Daoy (cell line): Measurements from ENCODE around the gene CCL22. TPM values are rescaled to one million over a fixed set of nuclear protein-coding genes. Genes with fewer than 3 reads are reported as not detected.
A peak's percentile ranks its signal among the peaks of the same experiment; 100 is the strongest.
"Not testable (repeated sequence)": the region's sequence is repeated elsewhere in the genome, so short reads cannot be mapped to it uniquely, and the experiment has no call there.

Experiments
- DNase-seq: peaks from one replicate; pipeline ENCODE4 v3.0.0-alpha.2; 2015; ENCODE audit warnings: low read depth
- total RNA-seq: library from RNA; depleted of rRNA; stranded (reverse); fragments of >200 nt; shearing (Covaris generic); gene quantifications from 2 replicates; pipeline ENCODE4 v1.2.3, GENCODE V29; 2014; rRNA removed

The CCL22 gene
- total RNA-seq, 1 experiment from 2014 or later, result not detected

DNA sequence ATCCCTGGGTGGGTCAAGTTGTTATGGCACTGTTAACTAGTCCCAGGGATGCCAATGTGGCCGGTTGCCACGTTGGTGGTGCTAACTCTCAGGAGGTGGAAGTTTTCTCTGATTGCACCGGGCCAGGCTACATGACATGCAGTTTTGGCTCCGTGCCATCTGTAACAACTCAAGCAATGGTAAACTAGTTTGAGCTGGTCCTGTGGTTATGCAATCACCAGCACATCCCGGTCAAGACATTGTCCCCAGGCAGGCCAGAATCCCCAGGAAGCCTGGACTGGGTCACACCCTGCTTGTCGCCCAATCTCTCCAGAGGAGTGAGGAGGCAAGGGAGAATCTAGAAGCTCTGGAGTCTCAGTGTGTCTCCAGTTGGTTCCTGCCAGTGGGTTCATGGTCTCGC is 35.9 kb downstream of the CCL22 start:
- DNase-seq, result no peak

DNA sequence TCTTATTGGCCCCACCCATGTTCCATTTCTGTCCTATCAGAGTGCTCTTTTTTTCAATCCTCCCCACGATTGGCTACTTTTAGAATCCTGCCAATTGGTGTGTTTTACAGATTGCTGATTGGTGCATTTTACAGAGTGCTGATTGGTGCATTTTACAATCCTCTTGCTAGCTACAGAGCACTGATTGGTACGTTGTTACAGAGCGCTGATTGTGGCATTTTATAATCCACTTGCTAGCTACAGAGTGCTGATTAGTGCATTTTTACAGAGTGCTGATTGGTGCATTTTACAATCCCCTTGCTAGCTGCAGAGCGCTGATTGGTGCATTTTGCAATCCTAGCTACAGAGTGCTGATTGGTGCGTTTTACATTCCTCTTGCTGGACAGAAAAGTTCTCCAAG is 36.4 kb downstream of the CCL22 start:
- DNase-seq, result no peak

GRCh38 chr16:57396786-57397185 is 38.2 kb downstream of the CCL22 start:
- DNase-seq, result no peak

GRCh38 chr16:57397493-57397892 is 38.9 kb downstream of the CCL22 start:
- not testable (repeated sequence) for DNase-seq

GRCh38 chr16:57401943-57402640 is 43.5 kb downstream of the CCL22 start:
- DNase-seq, result no peak

DNA sequence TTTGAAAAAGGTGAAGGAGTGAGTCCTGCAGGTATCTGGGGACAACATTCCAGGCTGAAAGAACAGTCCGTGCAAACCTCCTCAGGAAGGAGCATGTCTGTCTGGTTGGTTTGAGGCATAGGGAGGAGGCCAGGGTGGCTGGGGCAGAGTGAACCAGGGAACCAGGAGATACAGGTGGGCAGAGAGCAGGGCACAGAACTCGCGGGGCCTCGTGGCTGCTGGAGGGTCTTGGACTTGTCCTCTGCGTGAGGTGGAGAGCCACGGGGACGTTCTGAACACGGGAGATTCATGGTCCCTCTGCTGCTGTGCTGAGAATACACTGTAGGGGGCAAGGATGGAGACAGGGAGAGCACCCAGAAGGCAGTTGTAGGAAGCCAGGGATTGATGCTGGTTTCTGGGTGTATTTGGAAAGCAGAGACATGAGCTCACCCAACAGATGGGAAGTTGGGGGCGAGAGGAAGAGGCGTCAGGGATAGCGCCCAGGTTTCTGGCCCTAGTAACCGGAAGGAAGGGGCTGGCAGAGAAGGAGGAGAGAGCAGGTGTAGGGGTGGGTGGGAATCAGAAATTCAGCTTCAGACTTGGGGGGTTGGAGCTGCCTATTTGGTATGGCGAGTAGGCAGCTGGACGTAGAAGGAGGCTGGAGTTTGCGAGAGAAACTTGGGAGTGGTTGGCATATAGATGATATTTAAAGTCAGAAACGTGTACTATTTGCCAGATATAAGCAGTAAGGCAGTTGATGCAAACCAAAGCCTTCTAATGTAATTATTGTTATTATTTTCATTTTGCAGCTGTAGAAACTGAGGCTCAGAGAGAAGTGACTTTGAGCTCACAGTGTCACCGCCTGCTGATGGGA is 45.6 kb downstream of the CCL22 start, which contains the start of gene CCL17:
Gene CCL17, plus strand, starts transcription at position 803 of the 853 bp plus-strand sequence. CDS start 9,166 bp downstream, outside the sequence.
- DNase-seq, result no peak

DNA sequence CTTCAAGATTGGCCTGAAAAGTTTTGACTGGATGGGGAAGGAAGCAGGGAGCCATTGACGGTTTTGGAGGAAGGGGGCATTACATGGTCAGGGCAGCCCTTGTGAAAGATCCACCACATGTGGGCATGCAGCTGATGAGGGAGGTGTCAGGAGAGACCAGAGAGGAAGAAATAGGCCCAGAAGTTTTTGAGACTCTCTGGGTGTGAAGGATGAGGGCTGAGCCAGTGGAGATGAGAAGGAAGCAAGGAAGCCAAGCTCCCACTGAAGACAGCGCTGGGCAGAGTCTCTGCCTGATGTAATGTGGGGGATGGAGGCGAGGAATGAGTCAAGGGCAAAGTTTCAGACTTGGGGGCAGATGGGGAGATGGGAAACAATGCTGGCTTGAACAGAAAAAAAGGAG is 46.5 kb downstream of the CCL22 start:
- DNase-seq, result no peak

DNA sequence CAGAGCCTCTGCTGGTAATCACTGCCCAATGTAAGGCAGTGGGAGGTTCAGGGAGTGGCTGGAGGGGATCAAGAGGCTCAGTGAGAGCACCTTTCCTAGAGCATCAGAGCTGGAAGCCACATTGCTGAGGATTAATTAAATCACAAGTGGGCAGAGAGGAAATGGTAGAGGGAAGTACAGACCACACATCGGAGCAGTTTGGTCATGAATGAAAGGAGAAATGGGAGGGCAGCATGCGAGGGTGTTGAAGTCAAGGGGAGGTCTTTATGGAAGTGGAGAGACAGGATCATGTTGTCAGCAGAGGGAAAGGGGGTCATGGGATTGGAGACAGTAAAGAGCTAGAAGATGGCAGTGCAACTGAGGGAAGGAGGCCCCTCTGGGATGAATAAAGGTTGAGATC is 48.3 kb downstream of the CCL22 start:
- no peak for DNase-seq

- DNase-seq, result no peak
These were observed 49.2 kb downstream of the CCL22 start for GRCh38 chr16:57407521-57408353.

GRCh38 chr16:57409065-57409464 is 50.5 kb downstream of the CCL22 start:
- no peak for DNase-seq

DNA sequence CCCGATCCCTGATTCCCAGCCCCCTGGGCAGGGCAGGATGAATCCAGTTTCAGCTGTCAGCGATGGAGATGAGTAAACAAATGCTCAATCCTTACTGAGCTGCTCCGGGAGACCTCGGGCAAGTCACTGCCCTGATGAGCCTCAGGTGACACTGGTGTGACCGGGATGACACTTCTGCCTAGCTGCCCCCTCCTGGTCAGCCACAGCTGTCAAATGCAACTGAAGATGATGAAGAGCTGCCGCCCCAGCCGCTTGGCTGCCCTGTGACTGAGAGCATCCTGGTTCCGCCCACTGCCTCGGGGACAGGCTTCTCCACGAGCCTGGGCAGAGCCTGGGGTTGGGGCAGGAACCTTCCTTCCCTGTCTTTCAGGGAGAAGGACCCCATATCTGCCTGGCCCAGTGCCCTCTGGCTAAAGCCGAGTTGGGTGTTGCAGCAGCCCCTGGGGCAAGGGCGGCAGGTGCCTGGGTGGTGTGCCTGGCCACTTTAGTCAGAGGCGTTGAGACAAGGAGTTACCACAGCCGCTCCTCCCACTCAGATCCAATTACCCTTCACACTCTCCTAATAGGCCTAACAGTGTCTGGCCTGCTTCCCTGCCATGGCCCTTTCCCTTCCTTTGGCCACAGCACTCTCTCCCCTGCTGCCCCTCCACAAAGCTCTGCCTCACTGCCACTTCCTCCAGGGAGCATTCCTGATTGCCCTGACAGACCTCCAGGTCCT is 51.4 kb downstream of the CCL22 start:
- DNase-seq, result peak; percentile 29

DNA sequence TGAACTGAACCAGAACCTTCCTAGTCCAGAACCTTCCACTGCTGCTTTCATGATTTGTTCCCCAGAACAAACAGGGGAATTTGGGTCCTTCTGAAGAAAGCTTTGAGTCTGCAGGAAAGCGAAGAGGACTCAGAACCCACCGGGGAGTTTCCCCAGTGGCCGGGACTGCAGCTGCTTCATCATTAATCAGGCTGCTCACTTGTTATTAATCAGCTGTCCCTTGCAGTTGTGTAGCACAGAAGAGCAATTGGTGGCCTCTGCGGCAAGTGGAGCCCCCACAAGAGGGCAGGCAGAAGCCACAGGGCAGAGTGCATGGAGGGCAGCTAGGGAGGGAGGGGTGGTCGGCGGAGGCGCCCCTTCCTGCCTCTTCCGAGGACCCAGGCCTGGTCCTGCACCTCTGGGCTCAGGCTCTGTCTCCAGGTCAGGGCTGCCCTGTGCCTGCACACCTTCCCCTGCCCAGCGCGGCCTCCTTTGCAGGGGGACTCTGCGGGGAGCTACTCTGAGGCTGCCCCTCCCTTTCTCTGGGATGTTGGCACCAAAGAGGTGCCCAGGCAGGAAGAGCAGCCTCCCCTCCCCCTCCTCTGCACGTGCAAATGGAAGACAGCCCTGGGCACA is 52.9 kb downstream of the CCL22 start:
- DNase-seq, result no peak

- no peak for DNase-seq
These were observed 54.0 kb downstream of the CCL22 start for GRCh38 chr16:57412584-57412983.

DNA sequence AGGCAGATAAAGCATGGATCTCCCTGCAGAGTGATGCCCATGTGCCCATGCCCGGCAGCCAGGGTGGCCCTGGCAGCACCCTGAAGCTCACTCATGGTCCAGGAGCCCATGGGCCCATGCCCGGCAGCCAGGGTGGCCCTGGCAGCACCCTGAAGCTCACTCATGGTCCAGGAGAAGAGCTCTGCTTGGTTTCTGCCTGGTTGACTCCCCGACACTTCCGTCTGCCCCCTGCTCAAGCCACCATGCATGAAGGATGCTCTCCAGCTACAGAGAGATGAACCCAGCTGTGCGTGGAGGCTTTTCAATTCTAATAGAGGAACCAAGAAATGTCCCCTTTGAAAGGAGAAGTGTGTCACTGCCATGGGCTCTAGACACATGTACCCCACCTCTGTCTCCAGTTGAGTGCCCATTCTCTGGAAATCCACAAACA is 54.7 kb downstream of the CCL22 start:
- no peak for DNase-seq

DNA sequence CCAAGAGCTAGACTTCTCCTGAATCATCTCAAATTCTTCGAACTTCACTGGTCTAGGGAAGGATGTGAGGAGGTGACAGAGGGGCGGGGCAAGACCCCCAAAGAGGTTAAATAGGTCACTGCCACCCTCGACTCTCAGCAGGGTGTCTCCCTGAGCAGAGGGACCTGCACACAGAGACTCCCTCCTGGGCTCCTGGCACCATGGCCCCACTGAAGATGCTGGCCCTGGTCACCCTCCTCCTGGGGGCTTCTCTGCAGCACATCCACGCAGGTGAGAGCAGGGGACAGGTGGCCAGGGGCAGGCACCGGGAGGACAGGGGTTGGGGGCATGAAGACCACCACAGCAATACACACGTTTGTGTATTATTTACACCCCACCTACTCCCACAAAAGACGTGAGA is 55.1 kb downstream of the CCL22 start:
- DNase-seq, result no peak

Other genes starting within 250 kb of the CCL22 start
- gene PSME3IP1, start 172.7 kb upstream of the CCL22 start, total RNA-seq, result 112 and 120 TPM in 2 replicates
- gene RSPRY1, start 172.5 kb upstream of the CCL22 start, total RNA-seq, result 30.3 and 32.2 TPM in 2 replicates
- gene ARL2BP, start 113.5 kb upstream of the CCL22 start, total RNA-seq, result 53.1 and 62.0 TPM in 2 replicates
- gene PLLP, start 74.1 kb upstream of the CCL22 start, total RNA-seq, result 0.06 and 0.63 TPM in 2 replicates
- 1.3 and 2.6 TPM in 2 replicates for gene CX3CL1, start 13.7 kb downstream of the CCL22 start, total RNA-seq
- gene CCL17, start 46.0 kb downstream of the CCL22 start, total RNA-seq, result not detected in 2 replicates
- gene CIAPIN1, start 88.6 kb downstream of the CCL22 start, total RNA-seq, result 82.6 and 92.5 TPM in 2 replicates
- 34.9 and 44.9 TPM in 2 replicates for gene COQ9, start 88.7 kb downstream of the CCL22 start, total RNA-seq
- gene POLR2C, start 103.9 kb downstream of the CCL22 start, total RNA-seq, result 137 and 162 TPM in 2 replicates
- 3.7 and 5.3 TPM in 2 replicates for gene DOK4, start 127.7 kb downstream of the CCL22 start, total RNA-seq
- gene CCDC102A, start 177.8 kb downstream of the CCL22 start, total RNA-seq, result 9.5 and 16.2 TPM in 2 replicates
- not detected in 2 replicates for gene ADGRG5, start 183.9 kb downstream of the CCL22 start, total RNA-seq